OCI-LY7 (cell line): ENCODE measurements around the gene SCYGR1. TPM values are rescaled to one million over a fixed set of nuclear protein-coding genes. Genes with fewer than 3 reads are reported as not detected.
A peak's percentile ranks its signal among the peaks of the same experiment; 100 is the strongest.

Experiments used
- BruUV-seq: library from RNA; stranded (reverse); fragments of 400-500 nt; replicated peaks from 2 replicates; lab custom pipeline; 2021; lab: Mats Ljungman, UMichigan
- CTCF ChIA-PET: fragments of 300-600 bp; sonication (Branson Sonifier 250); formaldehyde crosslinking; loops from one replicate; lab custom pipeline; 2022; ENCODE audit warnings: antibody characterized with exemption; ENCODE audit not compliant: unreplicated experiment; lab: Charles Lee
- POLR2A ChIA-PET: fragments of 300-600 bp; sonication (Branson Sonifier 250); formaldehyde crosslinking; loops from one replicate; lab custom pipeline; 2022; ENCODE audit warnings: antibody characterized with exemption; lab: Charles Lee
- DNase-seq: peaks from one replicate; pipeline ENCODE4 v3.0.0-alpha.2; 2015; ENCODE audit warnings: low spot score
- H2AFZ ChIP-seq: fragments of 200-600 bp; sonication (generic), shearing (Covaris generic); 2 replicates; pipeline ENCODE4 v1.6.1; 2014; ENCODE audit warnings: mild to moderate bottlenecking, antibody characterized with exemption, low read length, moderate library complexity
- H3K27ac ChIP-seq: fragments of 200-600 bp; sonication (generic); 2 replicates; pipeline ENCODE4 v1.5.1; 2014; ENCODE audit warnings: mixed run types, low read depth, mild to moderate bottlenecking, moderate library complexity, low read length, inconsistent platforms; ENCODE audit not compliant: poor library complexity, severe bottlenecking
- H3K36me3 ChIP-seq: fragments of 200-600 bp; sonication (generic); 2 replicates; pipeline ENCODE4 v1.6.1; 2014; ENCODE audit warnings: mild to moderate bottlenecking, antibody characterized with exemption, low read length, moderate library complexity, mixed read lengths; ENCODE audit not compliant: insufficient read depth
- H3K4me1 ChIP-seq: fragments of 200-600 bp; sonication (generic); 2 replicates; pipeline ENCODE4 v1.5.1; 2014; ENCODE audit warnings: mild to moderate bottlenecking, low read length; ENCODE audit not compliant: insufficient read depth, poor library complexity, severe bottlenecking
- H3K4me2 ChIP-seq: fragments of 200-600 bp; sonication (generic); 2 replicates; pipeline ENCODE4 v1.6.1; 2014; ENCODE audit warnings: mild to moderate bottlenecking, low read length
- H3K4me3 ChIP-seq: fragments of 200-600 bp; sonication (generic); 2 replicates; pipeline ENCODE4 v1.5.1; 2014; ENCODE audit warnings: mild to moderate bottlenecking, low read depth, low read length; ENCODE audit not compliant: poor library complexity, severe bottlenecking
- H3K79me2 ChIP-seq: fragments of 200-600 bp; sonication (generic); 2 replicates; pipeline ENCODE4 v1.6.1; 2016; ENCODE audit warnings: low read depth, mild to moderate bottlenecking, low read length, moderate library complexity, mixed read lengths; ENCODE audit not compliant: insufficient read depth
- H3K9me2 ChIP-seq: fragments of 200-600 bp; sonication (generic); 2 replicates; pipeline ENCODE4 v1.6.1; 2016; ENCODE audit warnings: mild to moderate bottlenecking, low read length, mixed read lengths; ENCODE audit not compliant: insufficient read depth
- H3K9me3 ChIP-seq: fragments of 200-600 bp; sonication (generic); 2 replicates; pipeline ENCODE4 v1.6.1; 2014; ENCODE audit warnings: mild to moderate bottlenecking, mixed run types, low read length, mixed read lengths
- H4K20me1 ChIP-seq: fragments of 200-600 bp; sonication (generic); 2 replicates; pipeline ENCODE4 v1.6.1; 2014; ENCODE audit warnings: mild to moderate bottlenecking, antibody characterized with exemption, low read length, moderate library complexity, mixed read lengths; ENCODE audit not compliant: insufficient read depth
- CTCF ChIP-seq: fragments of 200-600 bp; sonication (generic); conservative IDR thresholded peaks from 2 replicates; pipeline ENCODE4 v1.5.1; 2014; ENCODE audit warnings: mild to moderate bottlenecking, antibody characterized with exemption, low read length, moderate library complexity, mixed read lengths
- EZH2phosphoT487 ChIP-seq: fragments of 200-600 bp; sonication (generic); IDR thresholded peaks from 2 replicates; pipeline ENCODE4 v1.6.1; 2018; ENCODE audit warnings: low read depth, borderline replicate concordance, mild to moderate bottlenecking, mixed run types, antibody characterized with exemption, low read length, moderate library complexity, mixed read lengths
- intact Hi-C: fragments of 100-400 bp; cut with micrococcal nuclease; formaldehyde crosslinking; loops from one replicate; pipeline ENCODE4 v1.10.0; 2022; ENCODE audit not compliant: unreplicated experiment
- total RNA-seq, 2 experiments: library from RNA; depleted of rRNA in 1 of 2; stranded (reverse); fragments of >200 nt in 1 of 2; shearing (Covaris generic) in 1 of 2; gene quantifications; 2 replicates each; pipeline ENCODE4 v1.2.3, GENCODE V29; 2014 to 2022

The SCYGR1 gene
- total RNA-seq, 2 experiments from 2014 or later, result not detected

- CTCF ChIA-PET, result no interaction called here
- Histone ChIP-seq H4K20me1 (no peaks in the 10 kb centered on the region), H3K4me1 (no peaks in the 10 kb centered on the region), H3K36me3 (no peaks in the 10 kb centered on the region), H3K9me2 (no peaks in the 10 kb centered on the region), H3K79me2 (no peaks in the 10 kb centered on the region), H3K27ac (no peak within 1 kb of the TSS), H3K9me3 (no peaks in the 10 kb centered on the region), H3K4me3 (no peak within 1 kb of the TSS), H3K4me2 (no peak within 1 kb of the TSS), H2AFZ (no peak within 1 kb of the TSS)
- BruUV-seq, result no TSS peak
- intact Hi-C loops, result no loop called here
- POLR2A ChIA-PET, result interaction anchor here (1.1 kb wide), 1 partner anchor 15 kb away, joined by 5 read pairs; no protein-coding TSS in a partner anchor
- DNase-seq, result no peak
- TF ChIP-seq CTCF, result no peak
- TF ChIP-seq EZH2phosphoT487, result no peak
Observed at GRCh38 chr2:227379095-227379494, 8.7 kb downstream of the SCYGR1 start, which contains the start of gene TM4SF20. TSS of gene TM4SF20 (minus strand) at chr2:227379306. CDS start at chr2:227379268, 38 bp downstream.

- no peaks in the 10 kb centered on the region for H3K36me3 ChIP-seq
- no peak overlapping the region for H2AFZ ChIP-seq
- H3K9me2 ChIP-seq, result no peaks in the 10 kb centered on the region
- H4K20me1 ChIP-seq, result no peaks in the 10 kb centered on the region
- ChIA-PET CTCF (no interaction called here), POLR2A (interaction anchor here (0.5 kb wide), 1 partner anchor 230 kb away, joined by 6 read pairs; no protein-coding TSS in a partner anchor)
- no peaks in the 10 kb centered on the region for H3K4me1 ChIP-seq
- intact Hi-C loops, result no loop called here
- no peaks in the 10 kb centered on the region for H3K79me2 ChIP-seq
- TF ChIP-seq EZH2phosphoT487, result no peak
- TF ChIP-seq CTCF, result no peak
- H3K4me3 ChIP-seq, result no peak overlapping the region
- no peak overlapping the region for H3K27ac ChIP-seq
- no peak overlapping the region for H3K4me2 ChIP-seq
- no TSS peak for BruUV-seq
- no peaks in the 10 kb centered on the region for H3K9me3 ChIP-seq
- no peak for DNase-seq
Observed at GRCh38 chr2:227378371-227378782, 9.4 kb downstream of the SCYGR1 start.

GRCh38 chr2:227377467-227378351 lies 10.0 kb downstream of the SCYGR1 start:
- Histone ChIP-seq H3K36me3 (no peaks in the 10 kb centered on the region), H3K4me3 (no peak overlapping the region), H3K27ac (no peak overlapping the region), H2AFZ (no peak overlapping the region), H3K79me2 (no peaks in the 10 kb centered on the region), H3K4me2 (no peak overlapping the region), H3K4me1 (no peaks in the 10 kb centered on the region), H3K9me3 (no peaks in the 10 kb centered on the region), H3K9me2 (no peaks in the 10 kb centered on the region), H4K20me1 (no peaks in the 10 kb centered on the region)
- ChIA-PET CTCF (no interaction called here), POLR2A (no interaction called here)
- intact Hi-C loops, result no loop called here
- no peak for TF ChIP-seq EZH2phosphoT487
- peak; percentile 51 for TF ChIP-seq CTCF
- DNase-seq, result no peak
- no TSS peak for BruUV-seq
